ENCODE data around the gene REG4.

GRCh38 chr1:119828266-119828665, 17.0 kb upstream of the REG4 start:
- TF ChIP-seq POLR2AphosphoS5 (IDR thresholded peaks at IDR 0.05) (no peak), POLR2A (IDR thresholded peaks at IDR 0.05) (no peak), EP300 (IDR thresholded peaks at IDR 0.05) (no peak)
- TF ChIP-seq, protein P1, sequence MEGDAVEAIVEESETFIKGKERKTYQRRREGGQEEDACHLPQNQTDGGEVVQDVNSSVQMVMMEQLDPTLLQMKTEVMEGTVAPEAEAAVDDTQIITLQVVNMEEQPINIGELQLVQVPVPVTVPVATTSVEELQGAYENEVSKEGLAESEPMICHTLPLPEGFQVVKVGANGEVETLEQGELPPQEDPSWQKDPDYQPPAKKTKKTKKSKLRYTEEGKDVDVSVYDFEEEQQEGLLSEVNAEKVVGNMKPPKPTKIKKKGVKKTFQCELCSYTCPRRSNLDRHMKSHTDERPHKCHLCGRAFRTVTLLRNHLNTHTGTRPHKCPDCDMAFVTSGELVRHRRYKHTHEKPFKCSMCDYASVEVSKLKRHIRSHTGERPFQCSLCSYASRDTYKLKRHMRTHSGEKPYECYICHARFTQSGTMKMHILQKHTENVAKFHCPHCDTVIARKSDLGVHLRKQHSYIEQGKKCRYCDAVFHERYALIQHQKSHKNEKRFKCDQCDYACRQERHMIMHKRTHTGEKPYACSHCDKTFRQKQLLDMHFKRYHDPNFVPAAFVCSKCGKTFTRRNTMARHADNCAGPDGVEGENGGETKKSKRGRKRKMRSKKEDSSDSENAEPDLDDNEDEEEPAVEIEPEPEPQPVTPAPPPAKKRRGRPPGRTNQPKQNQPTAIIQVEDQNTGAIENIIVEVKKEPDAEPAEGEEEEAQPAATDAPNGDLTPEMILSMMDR (IDR thresholded peaks at IDR 0.05): no peak
